Measurements from ENCODE around the gene UST.

The UST gene

GRCh38 chr6:149107520-149107919, 360.7 kb downstream of the UST start:
- no peak overlapping the region for H3K27ac ChIP-seq
- in situ Hi-C loops (cut with HindIII; ENCODE audit: low pct_ligation_motif_present, low sequenced_read_pairs), result no loop called here
- no peaks in the 10 kb centered on the region for H3K36me3 ChIP-seq (replicated peaks)
- DNase-seq, result no peak
- TF ChIP-seq CTCF (IDR thresholded peaks at IDR 0.05; ENCODE audit: low read depth, low read length, missing control alignments), result no peak
- H3K4me3 ChIP-seq (ENCODE audit: low read depth, low read length), result no peak overlapping the region
- H3K27me3 ChIP-seq (replicated peaks), result no peaks in the 10 kb centered on the region

GRCh38 chr6:149108038-149108748, 361.4 kb downstream of the UST start:
- Histone ChIP-seq H3K36me3 (replicated peaks) (no peaks in the 10 kb centered on the region), H3K27ac (no peak overlapping the region), H3K27me3 (replicated peaks) (no peaks in the 10 kb centered on the region), H3K4me3 (ENCODE audit: low read depth, low read length) (no peak overlapping the region)
- no peak for TF ChIP-seq CTCF (IDR thresholded peaks at IDR 0.05; ENCODE audit: low read depth, low read length, missing control alignments)
- DNase-seq, result no peak
- in situ Hi-C loops (cut with HindIII; ENCODE audit: low pct_ligation_motif_present, low sequenced_read_pairs), result no loop called here

- in situ Hi-C loops (cut with HindIII; ENCODE audit: low pct_ligation_motif_present, low sequenced_read_pairs), result no loop called here
- no peaks in the 10 kb centered on the region for H3K36me3 ChIP-seq (replicated peaks)
- TF ChIP-seq CTCF (IDR thresholded peaks at IDR 0.05; ENCODE audit: low read depth, low read length, missing control alignments), result no peak
- no peak for DNase-seq
- no peak overlapping the region for H3K4me3 ChIP-seq (ENCODE audit: low read depth, low read length)
- no peaks in the 10 kb centered on the region for H3K27me3 ChIP-seq (replicated peaks)
- no peak overlapping the region for H3K27ac ChIP-seq
Measured at GRCh38 chr6:149108749-149109100, 361.9 kb downstream of the UST start.

- in situ Hi-C loops (cut with HindIII; ENCODE audit: low pct_ligation_motif_present, low sequenced_read_pairs), result no loop called here
- no peak for DNase-seq
- no peak overlapping the region for H3K4me3 ChIP-seq (ENCODE audit: low read depth, low read length)
- H3K36me3 ChIP-seq (replicated peaks), result no peaks in the 10 kb centered on the region
- H3K27me3 ChIP-seq (replicated peaks), result no peaks in the 10 kb centered on the region
- H3K27ac ChIP-seq, result no peak overlapping the region
- TF ChIP-seq CTCF (IDR thresholded peaks at IDR 0.05; ENCODE audit: low read depth, low read length, missing control alignments), result no peak
Measured at GRCh38 chr6:149109397-149110070, 362.7 kb downstream of the UST start.

GRCh38 chr6:149111556-149112115, 364.8 kb downstream of the UST start:
- no peak overlapping the region for H3K4me3 ChIP-seq (ENCODE audit: low read depth, low read length)
- no peak for TF ChIP-seq CTCF (IDR thresholded peaks at IDR 0.05; ENCODE audit: low read depth, low read length, missing control alignments)
- no peaks in the 10 kb centered on the region for H3K36me3 ChIP-seq (replicated peaks)
- DNase-seq, result no peak
- no peaks in the 10 kb centered on the region for H3K27me3 ChIP-seq (replicated peaks)
- H3K27ac ChIP-seq, result no peak overlapping the region
- in situ Hi-C loops (cut with HindIII; ENCODE audit: low pct_ligation_motif_present, low sequenced_read_pairs), result no loop called here
